PC-9 (cell line): ENCODE measurements around the gene RREB1. TPM values are rescaled to one million over a fixed set of nuclear protein-coding genes. Genes with fewer than 3 reads are reported as not detected.

Source experiments
- BruUV-seq: library from RNA; stranded (reverse); fragments of 400-500 nt; replicated peaks from 2 replicates; lab custom pipeline; 2021; lab: Mats Ljungman, UMichigan
- CTCF ChIA-PET: fragments of 300-600 bp; sonication (Branson Sonifier 250); formaldehyde crosslinking; loops from one replicate; lab custom pipeline; 2022; ENCODE audit warnings: antibody characterized with exemption; lab: Charles Lee
- POLR2A ChIA-PET: fragments of 300-600 bp; sonication (Branson Sonifier 250); formaldehyde crosslinking; loops from one replicate; lab custom pipeline; 2022; ENCODE audit warnings: antibody characterized with exemption; ENCODE audit not compliant: unreplicated experiment; lab: Charles Lee
- DNase-seq, 2 experiments: peaks; one replicate each; pipeline versions ENCODE4 v3.0.0 to v3.0.0-alpha.2; 2015 to 2022; ENCODE audit warnings: mixed read lengths in 1 of 2
- H2AFZ ChIP-seq: fragments of 200-600 bp; sonication (generic); 2 replicates; pipeline ENCODE4 v1.8.1; 2017; ENCODE audit warnings: antibody characterized with exemption
- H3F3A ChIP-seq: fragments of 200-600 bp; sonication (generic); 2 replicates; pipeline ENCODE4 v1.8.1; 2017; ENCODE audit warnings: antibody characterized with exemption, mild to moderate bottlenecking, low read depth; ENCODE audit not compliant: insufficient read depth
- H3K27ac ChIP-seq: fragments of 200-600 bp; sonication (generic); 2 replicates; pipeline ENCODE4 v1.6.1; 2016; ENCODE audit warnings: mixed run types
- H3K27me3 ChIP-seq: fragments of 200-600 bp; sonication (generic); 2 replicates; pipeline ENCODE4 v1.6.1; 2016; ENCODE audit warnings: low read depth, mixed run types; ENCODE audit not compliant: insufficient read depth
- H3K36me3 ChIP-seq: fragments of 200-600 bp; sonication (generic); 2 replicates; pipeline ENCODE4 v1.6.1; 2016; ENCODE audit warnings: low read depth, mixed run types
- H3K4me1 ChIP-seq: fragments of 200-600 bp; sonication (generic); replicated peaks from 2 replicates; pipeline ENCODE4 v1.6.1; 2016; ENCODE audit warnings: mixed run types; ENCODE audit not compliant: insufficient read depth
- H3K4me2 ChIP-seq: fragments of 200-600 bp; sonication (generic); 2 replicates; pipeline ENCODE4 v1.6.1; 2017; ENCODE audit warnings: mixed run types
- H3K4me3 ChIP-seq: fragments of 200-600 bp; sonication (generic); 2 replicates; pipeline ENCODE4 v1.6.1; 2016; ENCODE audit warnings: mixed run types
- H3K79me2 ChIP-seq: fragments of 200-600 bp; sonication (generic); 2 replicates; pipeline ENCODE4 v1.6.1; 2017; ENCODE audit warnings: low read depth, mixed run types
- H3K9me2 ChIP-seq: fragments of 200-600 bp; sonication (generic); 2 replicates; pipeline ENCODE4 v1.8.1; 2017; ENCODE audit warnings: mild to moderate bottlenecking; ENCODE audit not compliant: insufficient read depth
- H3K9me3 ChIP-seq: fragments of 200-600 bp; sonication (generic); 2 replicates; pipeline ENCODE4 v1.8.1; 2016; ENCODE audit warnings: low read depth; ENCODE audit not compliant: insufficient read depth
- H4K20me1 ChIP-seq: fragments of 200-600 bp; sonication (generic); 2 replicates; pipeline ENCODE4 v1.8.1; 2017; ENCODE audit not compliant: insufficient read depth
- EZH2 ChIP-seq: fragments of 200-600 bp; sonication (generic); IDR thresholded peaks from 2 replicates; pipeline ENCODE4 v1.8.0; 2017; ENCODE audit warnings: antibody characterized with exemption, low read depth
- intact Hi-C: fragments of 100-400 bp; cut with micrococcal nuclease; formaldehyde crosslinking; loops from one replicate; pipeline ENCODE4 v1.10.0; 2022; ENCODE audit not compliant: unreplicated experiment
- total RNA-seq: library from RNA; stranded (reverse); gene quantifications from 2 replicates; pipeline ENCODE4 v1.2.3, GENCODE V29; 2021
- TF ChIP-seq, protein P1 (sequence below): fragments of 200-600 bp; sonication (generic); conservative IDR thresholded peaks from 2 replicates; pipeline ENCODE4 v1.6.1; 2017; ENCODE audit warnings: mixed run types, antibody characterized with exemption, mild to moderate bottlenecking, moderate library complexity

Gene RREB1
- total RNA-seq, 1 experiment from 2014 or later, result 38.4 TPM

- no peak overlapping the region for H3K4me3 ChIP-seq
- 0 out of 2 replicates have a peak, but pooled peaks cover 6% of the 10 kb centered on the region for H4K20me1 ChIP-seq
- CTCF ChIA-PET, result no interaction called here
- POLR2A ChIA-PET, result no interaction called here
- no TSS peak for BruUV-seq
- H3K4me2 ChIP-seq, result no peak overlapping the region
- no peak for TF ChIP-seq EZH2
- TF ChIP-seq, protein P1, sequence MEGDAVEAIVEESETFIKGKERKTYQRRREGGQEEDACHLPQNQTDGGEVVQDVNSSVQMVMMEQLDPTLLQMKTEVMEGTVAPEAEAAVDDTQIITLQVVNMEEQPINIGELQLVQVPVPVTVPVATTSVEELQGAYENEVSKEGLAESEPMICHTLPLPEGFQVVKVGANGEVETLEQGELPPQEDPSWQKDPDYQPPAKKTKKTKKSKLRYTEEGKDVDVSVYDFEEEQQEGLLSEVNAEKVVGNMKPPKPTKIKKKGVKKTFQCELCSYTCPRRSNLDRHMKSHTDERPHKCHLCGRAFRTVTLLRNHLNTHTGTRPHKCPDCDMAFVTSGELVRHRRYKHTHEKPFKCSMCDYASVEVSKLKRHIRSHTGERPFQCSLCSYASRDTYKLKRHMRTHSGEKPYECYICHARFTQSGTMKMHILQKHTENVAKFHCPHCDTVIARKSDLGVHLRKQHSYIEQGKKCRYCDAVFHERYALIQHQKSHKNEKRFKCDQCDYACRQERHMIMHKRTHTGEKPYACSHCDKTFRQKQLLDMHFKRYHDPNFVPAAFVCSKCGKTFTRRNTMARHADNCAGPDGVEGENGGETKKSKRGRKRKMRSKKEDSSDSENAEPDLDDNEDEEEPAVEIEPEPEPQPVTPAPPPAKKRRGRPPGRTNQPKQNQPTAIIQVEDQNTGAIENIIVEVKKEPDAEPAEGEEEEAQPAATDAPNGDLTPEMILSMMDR, result no peak
- peaks cover 19% of the 10 kb centered on the region for H3K36me3 ChIP-seq
- intact Hi-C loops, result no loop called here
- DNase-seq, result no peak
- H3K27me3 ChIP-seq, result no peaks in the 10 kb centered on the region
- no peaks in the 10 kb centered on the region for H3K9me2 ChIP-seq
- no peaks in the 10 kb centered on the region for H3K9me3 ChIP-seq
- H3F3A ChIP-seq, result no peaks in the 10 kb centered on the region; the same call in 1 of the 2 replicates
- H3K79me2 ChIP-seq, result no peaks in the 10 kb centered on the region
- no peaks in the 10 kb centered on the region for H3K4me1 ChIP-seq
- H2AFZ ChIP-seq, result no peak overlapping the region
- no peak overlapping the region for H3K27ac ChIP-seq
Observed at GRCh38 chr6:7290079-7290478, 182.3 kb downstream of the RREB1 start.

DNA sequence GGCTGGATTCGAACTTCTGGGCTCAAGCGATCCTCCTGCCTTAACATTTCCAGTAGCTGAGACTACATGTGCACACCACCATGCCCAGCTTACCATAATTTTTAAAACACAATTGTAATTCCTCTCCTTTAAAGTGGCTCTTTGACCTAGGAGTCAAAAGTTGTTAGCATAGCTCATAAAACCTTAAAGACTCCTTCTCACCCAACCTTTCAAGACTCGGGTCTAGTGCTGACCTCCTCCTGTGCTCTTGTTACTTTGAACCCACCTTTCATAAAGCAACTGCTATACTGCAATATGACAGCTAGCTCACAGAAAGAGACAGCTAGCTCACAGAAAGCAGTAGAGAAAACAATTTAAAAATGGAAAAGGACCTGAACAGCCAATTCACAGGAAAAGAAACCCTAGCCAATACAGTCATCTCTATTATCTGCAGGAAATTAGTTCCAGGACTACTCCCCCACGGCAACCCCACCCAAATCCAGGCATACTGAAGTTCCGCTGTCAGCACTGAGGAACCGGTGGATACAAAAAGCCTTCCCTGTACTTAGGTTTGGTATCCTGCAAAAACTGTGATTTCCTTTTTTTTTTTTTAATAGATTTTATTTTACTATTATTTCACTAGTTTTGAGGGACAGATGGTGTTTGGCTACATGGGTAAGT, 185.0 kb downstream of the RREB1 start:
- Histone ChIP-seq H4K20me1 (0 out of 2 replicates have a peak, but pooled peaks cover 8% of the 10 kb centered on the region), H3K27ac (no peak overlapping the region), H3K79me2 (no peaks in the 10 kb centered on the region), H3K9me2 (no peaks in the 10 kb centered on the region), H3K27me3 (no peaks in the 10 kb centered on the region), H3K36me3 (peaks cover 30% of the 10 kb centered on the region), H3K4me2 (no peak overlapping the region), H3K4me1 (no peaks in the 10 kb centered on the region), H3F3A (no peaks in the 10 kb centered on the region), H2AFZ (no peak overlapping the region), H3K9me3 (no peaks in the 10 kb centered on the region), H3K4me3 (no peak overlapping the region)
- intact Hi-C loops, result no loop called here
- ChIA-PET POLR2A (no interaction called here), CTCF (no interaction called here)
- DNase-seq, result no peak
- TSS peak; percentile 6 for BruUV-seq
- no peak for TF ChIP-seq EZH2
- TF ChIP-seq, protein P1, result no peak

DNA sequence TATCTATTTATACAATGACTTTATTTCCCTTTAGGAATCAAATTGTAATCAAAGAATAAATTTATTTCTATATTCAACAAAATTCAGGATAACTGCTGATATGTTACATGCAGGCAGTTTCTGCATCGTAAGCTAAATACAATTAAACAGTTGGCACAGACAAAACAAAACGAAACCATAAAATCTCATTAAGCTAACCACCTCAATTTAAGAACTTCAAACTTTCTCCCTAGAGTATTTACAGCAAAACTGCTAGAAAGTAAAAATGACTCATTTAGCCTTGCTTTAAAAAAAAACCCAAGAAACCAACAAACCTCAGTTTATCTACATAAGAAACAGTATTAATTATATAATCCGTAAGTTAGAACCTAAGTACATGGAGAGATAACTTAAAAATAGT, 188.2 kb downstream of the RREB1 start:
- no peak for DNase-seq
- Histone ChIP-seq H3F3A (no peaks in the 10 kb centered on the region), H3K4me3 (no peak overlapping the region), H3K36me3 (peaks cover 19% of the 10 kb centered on the region; the same call in 1 of the 2 replicates), H2AFZ (no peak overlapping the region), H3K4me2 (no peak overlapping the region), H3K9me3 (no peaks in the 10 kb centered on the region), H4K20me1 (0 out of 2 replicates have a peak, but pooled peaks cover 9% of the 10 kb centered on the region), H3K4me1 (no peaks in the 10 kb centered on the region), H3K79me2 (no peaks in the 10 kb centered on the region), H3K27ac (no peak overlapping the region), H3K9me2 (no peaks in the 10 kb centered on the region), H3K27me3 (no peaks in the 10 kb centered on the region)
- BruUV-seq, result no TSS peak
- POLR2A ChIA-PET, result interaction anchor here (0.7 kb wide), 1 partner anchor 53 kb away, joined by 3 read pairs; no protein-coding TSS in a partner anchor
- intact Hi-C loops, result loop anchor here (5.0 kb wide), 1 partner anchor 301 kb away; no protein-coding TSS in a partner anchor
- TF ChIP-seq, protein P1, result no peak
- TF ChIP-seq EZH2, result no peak
- CTCF ChIA-PET, result no interaction called here
